HepG2 (cell line): ENCODE results near the gene ABCA4. TPM values are rescaled to one million over a fixed set of nuclear protein-coding genes. Genes with fewer than 3 reads are reported as not detected.
A peak's percentile ranks its signal among the peaks of the same experiment; 100 is the strongest.

ENCODE experiments used
- ATAC-seq: fragments of 200-7000 bp; cut with Tn5 transposase; 3 replicates; pipeline ENCODE4 v1.9.1; 2020; ENCODE audit warnings: mild to moderate bottlenecking, moderate library complexity
- BruUV-seq: library from RNA; stranded (reverse); fragments of 400-500 nt; replicated peaks from 2 replicates; lab custom pipeline; 2021; lab: Mats Ljungman, UMichigan
- CTCF ChIA-PET: fragments of 300-600 bp; formaldehyde crosslinking; extraction: SDS; loops from one replicate; lab custom pipeline; 2021; ENCODE audit warnings: low total read pairs, inconsistent platforms, low intra/inter-chr PET ratio; lab: Yijun Ruan, JAX
- POLR2A ChIA-PET: fragments of 350-600 bp; sonication (Branson Sonifier 250); formaldehyde crosslinking; loops from one replicate; lab custom pipeline; 2020; ENCODE audit warnings: antibody characterized with exemption, inconsistent platforms; lab: Yijun Ruan, JAX
- DNase-seq: peaks from one replicate; pipeline ENCODE4 v3.0.0-alpha.2; 2015; ENCODE audit warnings: low spot score
- FAIRE-seq: peaks from 3 replicates; lab custom pipeline; 2011; peaks lifted over from hg19 to GRCh38; lab: Jason Lieb, UNC
- H2AFZ ChIP-seq: one replicate; pipeline ENCODE4 v1.6.1; 2011; ENCODE audit warnings: low read length, inconsistent platforms
- H3K27ac ChIP-seq: fragments of 300-600 bp; 3 replicates; pipeline ENCODE4 v1.8.0; 2011; ENCODE audit warnings: mixed run types, mild to moderate bottlenecking, mixed read lengths, low read length, inconsistent platforms; ENCODE audit not compliant: insufficient read depth; ENCODE audit errors: extremely low read length
- H3K27me3 ChIP-seq, 2 experiments: fragments of 200-600 bp in 1 of 2; 2 replicates in 1 of 2; 3 replicates in 1 of 2; pipeline versions ENCODE4 v1.6.0 to v1.8.0; 2011; ENCODE audit warnings: low read length in 2 of 2, mild to moderate bottlenecking in 2 of 2, moderate library complexity in 2 of 2, inconsistent platforms in 1 of 2; ENCODE audit not compliant: insufficient read depth in 2 of 2, control insufficient read depth in 1 of 2
- H3K36me3 ChIP-seq, 2 experiments: fragments of 200-600 bp in 1 of 2; replicated peaks in 1 of 2; 2 replicates in 1 of 2; 3 replicates in 1 of 2; pipeline versions ENCODE4 v1.5.1 to v1.8.0; 2011; ENCODE audit warnings: low read length in 2 of 2, inconsistent platforms in 1 of 2; ENCODE audit not compliant: insufficient read depth in 2 of 2, control insufficient read depth in 1 of 2
- H3K4me1 ChIP-seq: 2 replicates; pipeline ENCODE4 v1.5.1; 2012; ENCODE audit warnings: low read length, inconsistent platforms; ENCODE audit not compliant: insufficient read depth
- H3K4me2 ChIP-seq: 2 replicates; pipeline ENCODE4 v1.6.0; 2011; ENCODE audit warnings: low read depth, low read length, inconsistent platforms
- H3K4me3 ChIP-seq, 3 experiments: fragments of 200-600 bp in 1 of 3; sonication (generic), shearing (Covaris generic) in 1 of 3; replicated peaks in 1 of 3; 2 replicates each; pipeline ENCODE4 v1.5.1; 2011 to 2016; ENCODE audit warnings: low read length in 3 of 3, inconsistent platforms in 2 of 3, low read depth in 2 of 3, mild to moderate bottlenecking in 2 of 3, control low read depth in 1 of 3, mixed read lengths in 1 of 3; ENCODE audit not compliant: insufficient read depth in 1 of 3
- H3K79me2 ChIP-seq: one replicate; pipeline ENCODE4 v1.6.1; 2011; ENCODE audit warnings: low read length, inconsistent platforms; ENCODE audit not compliant: insufficient read depth
- H3K9ac ChIP-seq: 2 replicates; pipeline ENCODE4 v1.6.0; 2011; ENCODE audit warnings: mild to moderate bottlenecking, low read depth, low read length, inconsistent platforms; ENCODE audit not compliant: insufficient read depth
- H3K9me3 ChIP-seq: 2 replicates; pipeline ENCODE4 v1.5.1; 2012; ENCODE audit warnings: mild to moderate bottlenecking, low read length
- H4K20me1 ChIP-seq: 2 replicates; pipeline ENCODE4 v1.6.0; 2011; ENCODE audit warnings: inconsistent platforms, mild to moderate bottlenecking, low read length, moderate library complexity; ENCODE audit not compliant: insufficient read depth
- DDIT3 ChIP-seq: sonication (generic); formaldehyde crosslinking; IDR thresholded peaks from 2 replicates; pipeline ENCODE4 v1.4.0; 2020; ENCODE audit warnings: mild to moderate bottlenecking, missing genetic modification reagents
- E2F2 ChIP-seq: sonication (generic); formaldehyde crosslinking; IDR thresholded peaks from 2 replicates; pipeline ENCODE4 v1.4.0; 2020; ENCODE audit warnings: missing genetic modification reagents, borderline replicate concordance
- FOXK2 ChIP-seq: fragments of 450-650 bp; IDR thresholded peaks from 2 replicates; pipeline ENCODE4 v1.6.1; 2016
- GZF1 ChIP-seq: sonication (generic); formaldehyde crosslinking; IDR thresholded peaks from 2 replicates; pipeline ENCODE4 v1.5.1; 2020; ENCODE audit warnings: mild to moderate bottlenecking, missing genetic modification reagents
- JUNB ChIP-seq: sonication (generic); formaldehyde crosslinking; IDR thresholded peaks from 2 replicates; pipeline ENCODE4 v1.8.0; 2022; ENCODE audit warnings: missing genetic modification reagents, mild to moderate bottlenecking, borderline replicate concordance
- NCOA5 ChIP-seq: sonication (generic); formaldehyde crosslinking; IDR thresholded peaks from 2 replicates; pipeline ENCODE4 v1.4.0; 2020; ENCODE audit warnings: missing genetic modification reagents
- NFE2L1 ChIP-seq: sonication (generic); formaldehyde crosslinking; IDR thresholded peaks from 2 replicates; pipeline ENCODE4 v1.4.0; 2020; ENCODE audit warnings: missing genetic modification reagents, mild to moderate bottlenecking, borderline replicate concordance
- NFYB ChIP-seq: sonication (generic); formaldehyde crosslinking; IDR thresholded peaks from 2 replicates; pipeline ENCODE4 v1.4.0; 2020; ENCODE audit warnings: missing genetic modification reagents
- RAD21 ChIP-seq: fragments of 450-650 bp; formaldehyde crosslinking; IDR thresholded peaks from 2 replicates; pipeline ENCODE4 v1.5.0; 2020; ENCODE audit warnings: mild to moderate bottlenecking
- YEATS4 ChIP-seq: sonication (generic); formaldehyde crosslinking; IDR thresholded peaks from 2 replicates; pipeline ENCODE4 v1.4.0; 2020; ENCODE audit warnings: missing genetic modification reagents, borderline replicate concordance
- ZNF44 ChIP-seq: sonication (generic); formaldehyde crosslinking; IDR thresholded peaks from 2 replicates; pipeline ENCODE4 v1.5.1; 2020; ENCODE audit warnings: mild to moderate bottlenecking, missing genetic modification reagents
- ZNF441 ChIP-seq: sonication (generic); formaldehyde crosslinking; IDR thresholded peaks from 2 replicates; pipeline ENCODE4 v1.7.0; 2021; ENCODE audit warnings: missing genetic modification reagents, borderline replicate concordance
- WGBS: methylation state at CpG from one replicate; pipeline ENCODE4 v1.1.6; 2017; ENCODE audit warnings: low lambda C conversion rate; 5-methylcytosine and 5-hydroxymethylcytosine counted together
- in situ Hi-C: cut with HindIII; loops from 2 replicates; pipeline ENCODE4 v1.10.0; 2017; ENCODE audit warnings: low pct_unique_long_range_greater_than_20kb; ENCODE audit not compliant: extremely low pct_ligation_motif_present
- intact Hi-C: fragments of 100-400 bp; cut with micrococcal nuclease; formaldehyde crosslinking; loops from one replicate; pipeline ENCODE4 v1.10.0; 2022; ENCODE audit not compliant: unreplicated experiment
- polyA plus RNA-seq, 8 experiments: library from polyadenylated mRNA; depleted of rRNA in 3 of 8; stranded (reverse) in 7 of 8; unstranded in 1 of 8; fragments of >200 nt; fragmentation: Illumina TruSeq in 4 of 8; extraction: Trizol in 4 of 8; gene quantifications; 2 replicates each; pipeline versions ENCODE4 v1.2.1 to v1.2.3, GENCODE V29; 2011 to 2016; ENCODE audit warnings: low read depth in 4 of 8, missing spikeins in 1 of 8, mixed read lengths in 1 of 8; ENCODE audit not compliant: insufficient read depth in 1 of 8
- total RNA-seq, 5 experiments: library from RNA; depleted of rRNA; stranded (reverse); fragments of >200 nt; fragmentation: Illumina TruSeq; extraction: Trizol; gene quantifications; 2 replicates each; pipeline ENCODE4 v1.2.3, GENCODE V29; 2016; ENCODE audit warnings: low read depth in 1 of 5
- TF ChIP-seq, protein P1 (sequence below): sonication (generic); formaldehyde crosslinking; conservative IDR thresholded peaks from 2 replicates; pipeline ENCODE4 v1.5.0; 2020; ENCODE audit warnings: missing genetic modification reagents
- TF ChIP-seq, protein P2 (sequence below): IDR thresholded peaks from 2 replicates; pipeline ENCODE4 v1.6.1; 2016

ABCA4 gene
- total and polyA plus RNA-seq, 2 of the 13 experiments (the other 11 are each of a cell fraction or from before 2014, with no cell fraction given) = 0.24 to 0.67 TPM

GRCh38 chr1:94047949-94048348 is 73.0 kb downstream of the ABCA4 start (continued):
- no peak for TF ChIP-seq ZNF441 (CRISPR knock-in tag)
- TF ChIP-seq FOXK2 = no peak
- TF ChIP-seq YEATS4 = no peak
- no peak for TF ChIP-seq NFYB (CRISPR knock-in tag)
- TF ChIP-seq NCOA5 (CRISPR knock-in tag) = no peak

DNA sequence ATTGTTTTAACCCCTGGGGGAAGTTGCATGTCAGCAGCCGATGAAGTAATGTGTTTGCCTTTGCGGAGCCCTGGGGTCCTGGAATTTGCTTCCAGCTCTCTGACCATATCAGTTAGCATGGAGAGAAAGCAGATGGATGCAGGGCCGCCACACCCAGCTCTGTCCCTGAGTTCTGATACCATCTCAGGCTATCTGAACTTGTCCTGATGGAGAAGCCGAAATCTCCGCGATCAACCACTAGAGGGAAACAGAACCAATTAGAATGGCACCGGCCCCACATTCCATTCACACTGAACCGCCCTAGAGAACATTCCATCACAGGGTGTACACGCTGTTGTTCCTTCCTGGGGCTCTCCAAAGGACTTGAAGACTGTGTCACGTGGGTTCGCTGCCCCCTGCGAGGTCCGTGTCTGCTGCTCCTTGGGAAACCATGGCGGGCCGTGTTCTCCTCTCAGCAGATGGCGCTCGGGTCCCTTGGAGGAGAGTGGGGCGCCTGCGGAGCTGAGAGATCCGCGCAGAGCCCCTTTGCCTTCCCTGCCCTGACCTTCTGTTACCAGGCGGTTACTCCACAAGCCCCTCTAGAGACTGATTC is 75.4 kb downstream of the ABCA4 start:
- 11% methylated on average over 18 of the region's 22 CpGs for WGBS
- in situ Hi-C loops = loop anchor here (5.0 kb wide), 1 partner anchor 292 kb away; no protein-coding TSS in a partner anchor
- intact Hi-C loops = loop anchor here (1.0 to 5.0 kb wide), 5 partner anchors 17 to 417 kb away; no protein-coding TSS in a partner anchor
- H3K4me3 ChIP-seq = peak overlapping the region; percentile 14 to 71 (median 17); a peak in 5 of 6 replicates
- ChIA-PET POLR2A (interaction anchor here (0.8 to 3.5 kb wide), 12 partner anchors 12 to 453 kb away, joined by 3 to 18 read pairs (median 4); partner anchors contain the start of gene ARHGAP29), CTCF (interaction anchor here (1.8 to 2.6 kb wide), 3 partner anchors 195 to 290 kb away, joined by 5 to 25 read pairs (median 17); no protein-coding TSS in a partner anchor)
- H3K36me3 ChIP-seq = no peaks in the 10 kb centered on the region
- H3K27ac ChIP-seq = no peak overlapping the region
- peak overlapping the region; percentile 46 for H2AFZ ChIP-seq
- no peaks in the 10 kb centered on the region for H3K9me3 ChIP-seq
- no peaks in the 10 kb centered on the region for H3K27me3 ChIP-seq
- no peak overlapping the region for H3K9ac ChIP-seq
- ATAC-seq (peak; percentile 78), FAIRE-seq (peak; percentile 92), DNase-seq (peak; percentile 83)
- H4K20me1 ChIP-seq = no peaks in the 10 kb centered on the region
- H3K79me2 ChIP-seq = no peaks in the 10 kb centered on the region
- peak overlapping the region; percentile 86 for H3K4me2 ChIP-seq
- peaks cover 52% of the 10 kb centered on the region for H3K4me1 ChIP-seq
- BruUV-seq = no TSS peak
- TF ChIP-seq, protein P1, sequence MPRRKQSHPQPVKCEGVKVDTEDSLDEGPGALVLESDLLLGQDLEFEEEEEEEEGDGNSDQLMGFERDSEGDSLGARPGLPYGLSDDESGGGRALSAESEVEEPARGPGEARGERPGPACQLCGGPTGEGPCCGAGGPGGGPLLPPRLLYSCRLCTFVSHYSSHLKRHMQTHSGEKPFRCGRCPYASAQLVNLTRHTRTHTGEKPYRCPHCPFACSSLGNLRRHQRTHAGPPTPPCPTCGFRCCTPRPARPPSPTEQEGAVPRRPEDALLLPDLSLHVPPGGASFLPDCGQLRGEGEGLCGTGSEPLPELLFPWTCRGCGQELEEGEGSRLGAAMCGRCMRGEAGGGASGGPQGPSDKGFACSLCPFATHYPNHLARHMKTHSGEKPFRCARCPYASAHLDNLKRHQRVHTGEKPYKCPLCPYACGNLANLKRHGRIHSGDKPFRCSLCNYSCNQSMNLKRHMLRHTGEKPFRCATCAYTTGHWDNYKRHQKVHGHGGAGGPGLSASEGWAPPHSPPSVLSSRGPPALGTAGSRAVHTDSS = no peak
- no peak for TF ChIP-seq JUNB (CRISPR knock-in tag)
- TF ChIP-seq GZF1 (CRISPR knock-in tag) = no peak
- 0 out of 2 replicates have a peak, but pooled peaks have one; percentile 46 for TF ChIP-seq ZNF44 (CRISPR knock-in tag)
- no peak for TF ChIP-seq DDIT3 (CRISPR knock-in tag)
- 0 out of 2 replicates have a peak, but pooled peaks have one; percentile 63 for TF ChIP-seq E2F2 (CRISPR knock-in tag)
- peak; percentile 87 for TF ChIP-seq RAD21 (CRISPR knock-in tag)
- no peak for TF ChIP-seq NFE2L1
- TF ChIP-seq, protein P2, sequence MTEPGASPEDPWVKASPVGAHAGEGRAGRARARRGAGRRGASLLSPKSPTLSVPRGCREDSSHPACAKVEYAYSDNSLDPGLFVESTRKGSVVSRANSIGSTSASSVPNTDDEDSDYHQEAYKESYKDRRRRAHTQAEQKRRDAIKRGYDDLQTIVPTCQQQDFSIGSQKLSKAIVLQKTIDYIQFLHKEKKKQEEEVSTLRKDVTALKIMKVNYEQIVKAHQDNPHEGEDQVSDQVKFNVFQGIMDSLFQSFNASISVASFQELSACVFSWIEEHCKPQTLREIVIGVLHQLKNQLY = no peak
